Erythroblast (primary cell): Measurements from ENCODE around the gene NCAPD2.
A peak's percentile ranks its signal among the peaks of the same experiment; 100 is the strongest.

ENCODE experiments used
- GATA1 ChIP-seq: IDR thresholded peaks from 2 replicates; pipeline ENCODE4 v1.6.1; 2011; ENCODE audit warnings: low read depth, mild to moderate bottlenecking, control low read depth, low read length, moderate library complexity
- POLR2A ChIP-seq: IDR thresholded peaks from 2 replicates; pipeline ENCODE4 v1.6.1; 2011; ENCODE audit warnings: mild to moderate bottlenecking, low read length

- TF ChIP-seq POLR2A: peak; percentile 75
- TF ChIP-seq GATA1: no peak
Measured at GRCh38 chr12:6451348-6452244, 42.3 kb upstream of the NCAPD2 start, which contains the start of gene TAPBPL.
